HepG2 (cell line): ENCODE measurements around the gene SWI5. TPM values are rescaled to one million over a fixed set of nuclear protein-coding genes. Genes with fewer than 3 reads are reported as not detected.

ENCODE experiments used
- CCDC6 ChIP-seq: sonication (generic); formaldehyde crosslinking; IDR thresholded peaks from 2 replicates; pipeline ENCODE4 v1.8.1; 2022; ENCODE audit warnings: mild to moderate bottlenecking, missing genetic modification reagents, moderate library complexity
- CREBL2 ChIP-seq: sonication (generic); formaldehyde crosslinking; IDR thresholded peaks from 2 replicates; pipeline ENCODE4 v1.8.1; 2023; ENCODE audit warnings: missing genetic modification reagents, mild to moderate bottlenecking, borderline replicate concordance
- GLMP ChIP-seq: sonication (generic); formaldehyde crosslinking; IDR thresholded peaks from 2 replicates; pipeline ENCODE4 v1.9.0; 2021; ENCODE audit warnings: missing genetic modification reagents, mild to moderate bottlenecking, borderline replicate concordance
- KMT2A ChIP-seq: sonication (generic); formaldehyde crosslinking; IDR thresholded peaks from 2 replicates; pipeline ENCODE4 v1.4.0; 2020; ENCODE audit warnings: missing genetic modification reagents
- MAFF ChIP-seq: IDR thresholded peaks from 2 replicates; pipeline ENCODE4 v1.6.1; 2011; ENCODE audit warnings: low read depth, low read length, improper control_type of control experiment
- MLX ChIP-seq: IDR thresholded peaks from 2 replicates; pipeline ENCODE4 v1.6.1; 2016
- POGZ ChIP-seq: sonication (generic); formaldehyde crosslinking; IDR thresholded peaks from 2 replicates; pipeline ENCODE4 v1.4.0; 2020; ENCODE audit warnings: mild to moderate bottlenecking, missing genetic modification reagents
- RBFOX2 ChIP-seq: fragments of 200-400 bp; formaldehyde crosslinking; IDR thresholded peaks from 2 replicates; pipeline ENCODE4 v1.6.1; 2017; ENCODE audit warnings: low read depth, mild to moderate bottlenecking, low read length
- RERE ChIP-seq: IDR thresholded peaks from 2 replicates; pipeline ENCODE4 v1.6.1; 2016; ENCODE audit warnings: low read depth, missing genetic modification reagents, missing compliant biosample characterization
- REXO4 ChIP-seq: sonication (generic); formaldehyde crosslinking; IDR thresholded peaks from 2 replicates; pipeline ENCODE4 v1.8.0; 2022; ENCODE audit warnings: missing genetic modification reagents, mild to moderate bottlenecking, borderline replicate concordance
- TFAP4 ChIP-seq: sonication (generic); IDR thresholded peaks from 2 replicates; pipeline ENCODE4 v1.6.1; 2016; ENCODE audit warnings: low read depth, borderline replicate concordance
- TFDP1 ChIP-seq: IDR thresholded peaks from 2 replicates; pipeline ENCODE4 v1.6.1; 2016; ENCODE audit warnings: missing compliant biosample characterization, missing genetic modification reagents, borderline replicate concordance
- ZGPAT ChIP-seq: IDR thresholded peaks from 2 replicates; pipeline ENCODE4 v1.6.1; 2016; ENCODE audit warnings: mild to moderate bottlenecking
- ZNF101 ChIP-seq: sonication (generic); formaldehyde crosslinking; IDR thresholded peaks from 2 replicates; pipeline ENCODE4 v1.4.0; 2020; ENCODE audit warnings: mild to moderate bottlenecking, low read depth, missing genetic modification reagents, borderline replicate concordance
- ZNF30 ChIP-seq: sonication (generic); formaldehyde crosslinking; IDR thresholded peaks from 2 replicates; pipeline ENCODE4 v1.5.0; 2020; ENCODE audit warnings: mild to moderate bottlenecking, missing genetic modification reagents
- ZNF557 ChIP-seq: sonication (generic); formaldehyde crosslinking; IDR thresholded peaks from 2 replicates; pipeline ENCODE4 v1.4.0; 2020; ENCODE audit warnings: missing genetic modification reagents
- ZNF563 ChIP-seq: sonication (generic); formaldehyde crosslinking; IDR thresholded peaks from 2 replicates; pipeline ENCODE4 v1.8.0; 2022; ENCODE audit warnings: mild to moderate bottlenecking, moderate library complexity, missing genetic modification reagents
- polyA plus RNA-seq, 8 experiments: library from polyadenylated mRNA; depleted of rRNA in 3 of 8; stranded (reverse) in 7 of 8; unstranded in 1 of 8; fragments of >200 nt; fragmentation: Illumina TruSeq in 4 of 8; extraction: Trizol in 4 of 8; gene quantifications; 2 replicates each; pipeline versions ENCODE4 v1.2.1 to v1.2.3, GENCODE V29; 2011 to 2016; ENCODE audit warnings: low read depth in 4 of 8, missing spikeins in 1 of 8, mixed read lengths in 1 of 8; ENCODE audit not compliant: insufficient read depth in 1 of 8
- total RNA-seq, 5 experiments: library from RNA; depleted of rRNA; stranded (reverse); fragments of >200 nt; fragmentation: Illumina TruSeq; extraction: Trizol; gene quantifications; 2 replicates each; pipeline ENCODE4 v1.2.3, GENCODE V29; 2016; ENCODE audit warnings: low read depth in 1 of 5

Gene SWI5
- total and polyA plus RNA-seq, 2 of the 13 experiments (the other 11 are each of a cell fraction or from before 2014, with no cell fraction given): 39.2 to 41.0 TPM

GRCh38 chr9:128276574-128277270 is 646 bp downstream of the SWI5 start (continued):
- no peak for TF ChIP-seq GLMP (CRISPR knock-in tag)
- no peak for TF ChIP-seq ZNF30 (CRISPR knock-in tag)
- TF ChIP-seq REXO4 (CRISPR knock-in tag): no peak
- TF ChIP-seq RBFOX2: no peak
- peak; percentile 16; the same call in 1 of the 2 replicates for TF ChIP-seq KMT2A (CRISPR knock-in tag)
- TF ChIP-seq CCDC6 (CRISPR knock-in tag): no peak
- no peak for TF ChIP-seq ZNF101
- TF ChIP-seq ZNF563: peak; percentile 43; the same call in 1 of the 2 replicates
- no peak for TF ChIP-seq POGZ (CRISPR knock-in tag)
- no peak for TF ChIP-seq MLX (CRISPR knock-in tag)
- no peak for TF ChIP-seq TFDP1 (CRISPR knock-in tag)
- TF ChIP-seq RERE: no peak
- no peak for TF ChIP-seq TFAP4
- no peak for TF ChIP-seq CREBL2
- TF ChIP-seq ZGPAT (CRISPR knock-in tag): no peak
- TF ChIP-seq ZNF557 (CRISPR knock-in tag): no peak
- no peak for TF ChIP-seq MAFF
